Esophagus squamous epithelium (tissue), 5 donors: ENCODE results near the gene CCRL2. TPM values are rescaled to one million over a fixed set of nuclear protein-coding genes. Genes with fewer than 3 reads are reported as not detected.

ENCODE experiments used
- DNase-seq: peaks from one replicate; lab custom pipeline; 2025; lab: John Stamatoyannopoulos, UW
- H3K27ac ChIP-seq, 4 donors: fragments of 200-600 bp; sonication (generic); one replicate each; pipeline ENCODE4 v1.5.1; 2016 to 2019; ENCODE audit warnings: mild to moderate bottlenecking in 1 of 4
- H3K27me3 ChIP-seq, 4 donors: fragments of 200-600 bp; sonication (generic); 1 replicate in 3 of 4; 2 replicates in 1 of 4; pipeline versions ENCODE4 v1.5.1 to v1.6.0; 2017 to 2021; ENCODE audit warnings: antibody characterized with exemption in 1 of 4
- H3K36me3 ChIP-seq, 3 donors: fragments of 200-600 bp; sonication (generic); one replicate each; pipeline ENCODE4 v1.5.1; 2016 to 2019
- H3K4me1 ChIP-seq, 3 donors: fragments of 200-600 bp; sonication (generic); one replicate each; pipeline ENCODE4 v1.5.1; 2017 to 2019
- H3K4me3 ChIP-seq, 4 donors: fragments of 200-600 bp; sonication (generic); 1 replicate in 3 of 4; 2 replicates in 1 of 4; pipeline ENCODE4 v1.5.1; 2016 to 2019; ENCODE audit warnings: mild to moderate bottlenecking in 2 of 4, moderate library complexity in 1 of 4
- H3K9me3 ChIP-seq, 3 donors: fragments of 200-600 bp; sonication (generic); one replicate each; pipeline ENCODE4 v1.5.1; 2016 to 2019
- POLR2A ChIP-seq, 4 donors: fragments of 450-650 bp; IDR thresholded peaks; one replicate each; pipeline ENCODE4 v1.6.1; 2017; ENCODE audit warnings: antibody characterized with exemption in 4 of 4, mild to moderate bottlenecking in 4 of 4, moderate library complexity in 3 of 4
- WGBS, 2 donors: methylation state at CpG; one replicate each; pipeline ENCODE4 v1.1.5; 2018; 5-methylcytosine and 5-hydroxymethylcytosine counted together
- intact Hi-C: fragments of 100-400 bp; cut with DNase I; formaldehyde crosslinking; loops from one replicate; pipeline ENCODE4 v1.15.0; 2022
- total RNA-seq, 4 donors: library from RNA; depleted of rRNA; stranded (reverse); fragments of >200 nt; gene quantifications; one replicate each; pipeline ENCODE4 v1.1.0, GENCODE V29; 2016
- TF ChIP-seq, protein P1 (sequence below), 6 experiments: fragments of 450-650 bp in 4 of 6; fragments of 200-600 bp in 2 of 6; sonication (generic) in 2 of 6; IDR thresholded peaks; one replicate each; pipeline ENCODE4 v1.5.1; 2016 to 2019; ENCODE audit warnings: antibody characterized with exemption in 6 of 6, mild to moderate bottlenecking in 4 of 6, moderate library complexity in 4 of 6
- donor health status: DM: yes; HTN: yes; CAD: no.

Gene CCRL2
- total RNA-seq, 4 donors from 2014 or later: 0.48 to 1.5 (median 1.1) TPM; not detected in 1

DNA sequence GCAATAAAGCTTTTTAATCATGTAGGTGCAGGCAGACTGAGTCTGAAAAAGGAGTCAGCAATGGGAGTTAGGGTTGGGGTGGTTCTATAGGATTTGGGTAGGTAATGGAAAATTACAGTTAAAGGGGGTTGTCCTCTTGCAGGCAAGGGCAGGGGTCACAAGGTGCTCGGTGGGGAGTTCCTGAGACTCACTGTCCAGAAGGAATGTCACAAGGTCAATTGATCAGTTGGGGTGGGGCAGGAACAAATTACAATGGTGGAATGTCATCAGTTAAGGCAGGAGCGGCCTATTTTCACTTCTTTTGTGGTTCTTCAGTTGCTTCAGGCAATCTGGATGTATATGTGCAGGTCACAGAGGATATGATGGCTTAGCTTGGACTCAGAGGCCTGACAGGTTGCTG, 14.0 kb upstream of the CCRL2 start:
- H3K36me3 ChIP-seq: no peaks in the 10 kb centered on the region
- H3K4me1 ChIP-seq: no peaks in the 10 kb centered on the region
- H3K27me3 ChIP-seq: no peaks in the 10 kb centered on the region
- H3K9me3 ChIP-seq: no peaks in the 10 kb centered on the region
- DNase-seq: no peak
- intact Hi-C loops: no loop called here
- no peak overlapping the region for H3K4me3 ChIP-seq
- no peak for TF ChIP-seq POLR2A (IDR thresholded peaks at IDR 0.05)
- TF ChIP-seq, protein P1, sequence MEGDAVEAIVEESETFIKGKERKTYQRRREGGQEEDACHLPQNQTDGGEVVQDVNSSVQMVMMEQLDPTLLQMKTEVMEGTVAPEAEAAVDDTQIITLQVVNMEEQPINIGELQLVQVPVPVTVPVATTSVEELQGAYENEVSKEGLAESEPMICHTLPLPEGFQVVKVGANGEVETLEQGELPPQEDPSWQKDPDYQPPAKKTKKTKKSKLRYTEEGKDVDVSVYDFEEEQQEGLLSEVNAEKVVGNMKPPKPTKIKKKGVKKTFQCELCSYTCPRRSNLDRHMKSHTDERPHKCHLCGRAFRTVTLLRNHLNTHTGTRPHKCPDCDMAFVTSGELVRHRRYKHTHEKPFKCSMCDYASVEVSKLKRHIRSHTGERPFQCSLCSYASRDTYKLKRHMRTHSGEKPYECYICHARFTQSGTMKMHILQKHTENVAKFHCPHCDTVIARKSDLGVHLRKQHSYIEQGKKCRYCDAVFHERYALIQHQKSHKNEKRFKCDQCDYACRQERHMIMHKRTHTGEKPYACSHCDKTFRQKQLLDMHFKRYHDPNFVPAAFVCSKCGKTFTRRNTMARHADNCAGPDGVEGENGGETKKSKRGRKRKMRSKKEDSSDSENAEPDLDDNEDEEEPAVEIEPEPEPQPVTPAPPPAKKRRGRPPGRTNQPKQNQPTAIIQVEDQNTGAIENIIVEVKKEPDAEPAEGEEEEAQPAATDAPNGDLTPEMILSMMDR (IDR thresholded peaks at IDR 0.05): no peak
- WGBS, 2 donors: 40 to 49% methylated on average over 2 of the region's 2 CpGs
- H3K27ac ChIP-seq: no peak overlapping the region

DNA sequence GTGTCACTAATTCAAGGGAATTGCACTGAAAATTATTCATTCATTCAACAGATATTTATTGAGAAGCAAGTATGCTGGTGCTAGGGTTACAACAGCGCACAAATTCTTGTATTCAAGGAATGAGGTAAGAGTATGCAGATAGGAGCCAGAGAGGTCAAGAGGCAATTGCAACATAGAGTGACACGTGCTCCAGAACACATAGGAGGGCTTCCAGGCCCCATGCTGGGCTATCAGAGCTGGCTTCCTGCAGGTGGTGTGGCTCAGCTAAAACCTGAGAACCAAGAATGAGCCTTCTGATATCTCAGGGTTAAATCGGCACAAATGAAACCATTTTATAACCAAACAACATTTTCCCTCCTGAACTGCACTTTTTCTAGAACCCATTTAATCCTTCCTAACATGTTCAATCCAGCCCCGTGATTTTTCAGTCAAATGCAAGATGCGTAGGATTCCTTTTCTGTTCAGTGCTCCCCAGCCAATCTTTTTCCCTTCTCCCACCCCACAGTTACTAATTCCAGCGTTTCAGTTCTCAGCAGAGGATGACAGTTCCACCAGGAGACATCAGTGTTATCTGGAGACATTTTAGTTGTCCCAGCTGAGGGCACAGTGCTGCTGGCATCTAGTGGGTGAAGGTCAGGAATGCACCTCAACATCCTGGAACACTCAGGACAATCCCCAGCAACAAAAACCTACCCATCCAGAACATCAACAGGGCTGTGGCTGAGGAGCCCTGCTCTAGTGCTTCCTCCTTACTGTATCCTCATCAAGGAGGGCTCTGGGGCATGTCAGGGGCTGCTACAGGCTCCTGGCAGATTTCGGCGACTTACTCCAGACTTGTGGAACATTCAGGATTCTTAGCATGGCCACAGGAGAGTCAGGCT, 13.3 kb upstream of the CCRL2 start:
- Histone ChIP-seq H3K36me3 (no peaks in the 10 kb centered on the region), H3K9me3 (no peaks in the 10 kb centered on the region), H3K4me3 (no peak overlapping the region), H3K4me1 (no peaks in the 10 kb centered on the region), H3K27ac (no peak overlapping the region), H3K27me3 (no peaks in the 10 kb centered on the region)
- intact Hi-C loops: no loop called here
- no peak for DNase-seq
- no peak for TF ChIP-seq POLR2A (IDR thresholded peaks at IDR 0.05)
- TF ChIP-seq, protein P1 (IDR thresholded peaks at IDR 0.05): no peak
- WGBS, 2 donors: 71 to 72% methylated on average over 8 of the region's 8 CpGs

DNA sequence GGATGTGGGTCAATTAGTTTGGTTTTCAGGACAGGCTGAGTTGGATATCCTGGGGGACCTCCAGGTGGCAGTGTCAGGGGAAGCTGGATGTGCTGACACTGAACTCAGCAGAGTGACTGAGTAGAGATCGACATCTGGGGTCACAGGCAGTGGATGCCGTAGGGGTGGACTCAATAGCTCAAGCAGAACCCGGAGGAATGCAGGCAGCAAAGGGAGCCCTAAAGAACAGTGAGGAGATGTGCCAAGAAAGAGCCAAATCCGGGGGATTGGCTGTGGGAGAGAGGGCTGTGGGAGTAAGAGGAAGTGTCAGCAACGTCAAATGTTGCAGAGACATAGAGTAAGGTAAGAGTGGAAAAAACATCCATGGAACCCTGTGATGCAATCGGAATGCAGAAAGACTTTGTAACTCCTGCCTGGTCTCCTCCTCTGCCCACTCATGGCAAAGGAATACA, 11.8 kb upstream of the CCRL2 start:
- no peaks in the 10 kb centered on the region for H3K36me3 ChIP-seq
- intact Hi-C loops: no loop called here
- H3K27me3 ChIP-seq: no peaks in the 10 kb centered on the region
- TF ChIP-seq, protein P1 (IDR thresholded peaks at IDR 0.05): no peak
- no peak for TF ChIP-seq POLR2A (IDR thresholded peaks at IDR 0.05)
- no peak for DNase-seq
- WGBS, 2 donors: 69 to 71% methylated on average over 6 of the region's 6 CpGs
- no peaks in the 10 kb centered on the region for H3K9me3 ChIP-seq
- H3K27ac ChIP-seq: no peak overlapping the region
- H3K4me1 ChIP-seq: no peaks in the 10 kb centered on the region
- H3K4me3 ChIP-seq: no peak overlapping the region

DNA sequence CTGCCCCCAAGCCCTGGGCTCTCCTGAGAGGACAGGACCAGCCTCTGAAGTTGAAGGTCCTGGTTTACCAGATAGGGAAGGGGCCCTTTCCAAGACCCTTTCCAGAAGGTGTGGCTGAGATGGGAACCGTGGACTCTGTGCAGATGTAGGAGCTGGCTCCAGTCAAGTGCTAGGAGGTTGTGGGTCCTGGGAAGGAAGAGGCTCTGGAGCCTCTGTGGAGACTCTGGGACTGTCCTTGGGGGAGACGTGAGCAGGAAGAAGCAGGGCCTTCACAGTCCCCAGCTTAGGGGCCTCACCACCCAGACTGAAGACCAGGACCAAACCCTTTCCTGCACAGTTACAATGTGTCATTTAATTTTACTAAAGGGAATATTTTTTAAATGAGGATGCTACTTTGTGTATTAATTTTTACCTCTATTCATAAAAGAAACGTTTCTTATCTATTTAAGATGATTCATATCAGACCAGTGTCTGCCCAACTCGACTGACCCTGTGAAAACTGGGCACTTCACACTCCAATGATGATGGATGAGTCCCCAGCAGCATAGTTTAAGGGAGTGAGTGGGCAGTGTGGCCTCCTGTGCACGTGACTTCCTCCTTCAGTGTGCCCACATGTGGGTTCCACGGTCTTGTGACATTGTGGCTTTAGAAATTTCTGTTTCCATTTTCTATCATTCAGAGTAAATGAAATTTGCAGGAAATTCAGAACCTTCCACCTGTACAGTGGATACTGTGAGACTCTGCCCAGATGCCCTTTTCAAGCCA, 11.1 kb upstream of the CCRL2 start:
- TF ChIP-seq POLR2A (IDR thresholded peaks at IDR 0.05): no peak
- TF ChIP-seq, protein P1 (IDR thresholded peaks at IDR 0.05): no peak
- Histone ChIP-seq H3K4me3 (no peak overlapping the region), H3K27me3 (no peaks in the 10 kb centered on the region), H3K27ac (no peak overlapping the region), H3K4me1 (no peaks in the 10 kb centered on the region), H3K9me3 (no peaks in the 10 kb centered on the region), H3K36me3 (no peaks in the 10 kb centered on the region)
- intact Hi-C loops: no loop called here
- 59 to 64% methylated on average over 5 to 6 of the region's 6 CpGs for WGBS, 2 donors
- no peak for DNase-seq

DNA sequence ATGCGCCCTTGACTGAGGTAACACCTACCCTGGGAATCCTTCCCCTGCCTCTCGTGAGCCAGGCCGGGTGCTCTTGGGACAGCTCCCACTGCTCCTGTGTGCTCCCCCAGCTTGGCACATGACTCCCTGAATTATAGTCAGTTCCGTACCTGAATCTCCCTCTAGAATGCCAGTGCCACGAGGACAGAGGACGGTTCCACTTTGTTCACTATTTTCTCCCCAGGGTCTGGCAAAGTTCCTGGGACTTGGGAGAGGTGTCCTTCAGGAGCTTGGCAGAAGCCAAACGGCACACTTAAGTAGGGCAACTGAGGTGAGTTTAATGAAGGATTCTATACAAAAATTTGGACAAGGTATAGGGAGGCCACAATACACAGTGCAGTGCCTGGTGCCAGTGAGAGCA, 9.9 kb upstream of the CCRL2 start:
- no peaks in the 10 kb centered on the region for H3K36me3 ChIP-seq
- H3K27me3 ChIP-seq: no peaks in the 10 kb centered on the region
- H3K4me1 ChIP-seq: no peaks in the 10 kb centered on the region
- 75% methylated on average over 5 to 7 of the region's 7 CpGs for WGBS, 2 donors
- H3K9me3 ChIP-seq: no peaks in the 10 kb centered on the region
- intact Hi-C loops: no loop called here
- TF ChIP-seq POLR2A (IDR thresholded peaks at IDR 0.05): no peak
- TF ChIP-seq, protein P1 (IDR thresholded peaks at IDR 0.05): no peak
- no peak overlapping the region for H3K27ac ChIP-seq
- H3K4me3 ChIP-seq: no peak overlapping the region
- no peak for DNase-seq
